GM19395 (cell line): Measurements from ENCODE around the gene CSTPP1.

ENCODE experiments used
- ATAC-seq: cut with Tn5 transposase; IDR thresholded peaks from one replicate; pipeline ENCODE4 v1.9.1; 2021; ENCODE audit warnings: mild to moderate bottlenecking, moderate library complexity; ENCODE audit not compliant: unreplicated experiment

Gene CSTPP1, protein sequence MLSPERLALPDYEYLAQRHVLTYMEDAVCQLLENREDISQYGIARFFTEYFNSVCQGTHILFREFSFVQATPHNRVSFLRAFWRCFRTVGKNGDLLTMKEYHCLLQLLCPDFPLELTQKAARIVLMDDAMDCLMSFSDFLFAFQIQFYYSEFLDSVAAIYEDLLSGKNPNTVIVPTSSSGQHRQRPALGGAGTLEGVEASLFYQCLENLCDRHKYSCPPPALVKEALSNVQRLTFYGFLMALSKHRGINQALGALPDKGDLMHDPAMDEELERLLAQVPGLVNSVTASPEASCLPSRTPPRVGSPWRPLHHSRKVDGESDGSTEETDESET

DNA sequence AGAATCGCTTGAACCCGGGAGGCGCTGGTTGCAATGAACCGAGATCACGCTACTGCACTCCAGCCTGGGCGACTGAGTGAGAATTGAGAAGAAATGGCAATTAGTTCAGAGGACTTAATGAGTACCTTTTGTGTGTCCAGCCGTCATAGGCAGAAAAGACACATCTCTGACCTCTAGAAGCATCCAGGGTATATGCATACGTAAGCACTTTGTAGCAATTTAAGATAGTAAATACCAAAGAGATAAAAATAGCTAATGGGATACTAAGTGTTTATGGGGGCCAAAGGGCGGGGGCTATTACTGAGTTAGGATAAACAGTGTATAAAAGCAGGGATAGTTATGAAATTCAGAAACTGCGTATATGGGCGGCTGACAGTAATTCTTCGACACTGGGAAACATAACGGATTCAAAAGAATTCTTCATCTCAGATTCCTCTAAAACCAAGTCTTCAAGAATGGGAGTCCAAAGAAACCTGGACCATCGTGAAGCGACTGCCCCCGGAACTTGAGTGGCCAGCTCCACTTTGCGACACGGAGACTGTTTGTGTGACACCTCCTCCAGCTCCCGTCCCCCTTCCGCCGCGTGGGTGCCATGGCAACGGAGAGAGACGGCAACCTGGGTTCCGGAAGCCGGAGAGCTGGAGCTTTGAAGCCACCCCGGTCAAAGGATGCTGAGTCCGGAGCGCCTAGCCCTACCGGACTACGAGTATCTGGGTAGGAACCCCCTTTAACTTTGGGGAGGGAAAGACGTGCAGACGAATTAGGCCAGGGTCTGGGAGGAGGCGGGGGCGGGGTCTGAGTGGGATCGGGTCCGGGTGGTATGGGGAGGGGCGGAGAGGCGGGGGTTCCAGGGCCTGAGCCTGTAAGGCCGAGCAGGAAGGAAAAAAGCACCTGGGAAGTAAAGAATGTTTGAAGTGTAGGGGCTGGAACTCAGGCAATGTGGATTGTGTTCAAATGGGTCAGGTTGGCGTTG lies at the start of gene CSTPP1:
TSS of gene CSTPP1 (plus strand) at position 624 of the 973 bp plus-strand sequence. CDS start at position 669, 45 bp downstream.
- peak; percentile 96 for ATAC-seq

DNA sequence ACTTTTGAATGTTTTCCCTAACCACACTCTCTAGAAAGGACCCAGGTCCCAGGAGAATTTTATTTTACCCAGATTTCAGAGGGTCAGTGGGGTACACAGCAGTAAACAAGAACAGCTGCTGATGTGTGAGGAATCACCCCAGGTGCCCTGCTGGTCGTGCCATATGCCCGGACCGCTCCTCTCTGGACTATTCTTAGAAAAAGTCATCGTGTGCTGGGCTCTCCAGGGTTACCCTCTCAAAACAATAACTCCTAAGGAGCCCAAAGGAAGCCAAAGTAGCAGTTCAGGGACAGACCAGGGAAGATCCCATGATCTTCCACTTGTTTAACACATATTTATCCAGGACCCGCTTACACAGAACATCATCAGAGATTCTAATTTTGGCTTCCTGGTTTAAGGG lies 47.9 kb upstream of the CSTPP1 start:
- ATAC-seq = no peak

DNA sequence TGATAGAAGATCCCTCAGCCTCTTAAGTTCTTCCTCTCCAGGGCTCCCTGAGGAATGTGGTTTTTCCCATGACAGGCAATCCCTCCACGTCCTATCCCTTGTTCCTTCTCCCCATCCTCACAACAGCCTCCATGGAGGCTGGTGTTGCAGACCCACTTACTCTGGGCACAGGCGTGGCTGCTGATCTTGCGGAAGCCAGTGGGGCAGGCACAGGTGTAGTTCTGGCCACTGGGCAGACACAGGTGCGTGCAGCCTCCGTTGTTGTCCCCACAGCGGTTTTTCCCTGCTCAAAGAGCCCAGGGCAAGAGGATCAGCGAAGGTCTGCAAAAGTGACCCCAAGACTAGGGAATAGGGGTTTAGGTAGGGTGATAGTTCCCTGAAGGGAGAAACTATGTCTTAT lies 47.3 kb upstream of the CSTPP1 start:
- no peak for ATAC-seq

GRCh38 chr11:46889689-46890475 lies 46.7 kb upstream of the CSTPP1 start:
- peak; percentile 71 for ATAC-seq

DNA sequence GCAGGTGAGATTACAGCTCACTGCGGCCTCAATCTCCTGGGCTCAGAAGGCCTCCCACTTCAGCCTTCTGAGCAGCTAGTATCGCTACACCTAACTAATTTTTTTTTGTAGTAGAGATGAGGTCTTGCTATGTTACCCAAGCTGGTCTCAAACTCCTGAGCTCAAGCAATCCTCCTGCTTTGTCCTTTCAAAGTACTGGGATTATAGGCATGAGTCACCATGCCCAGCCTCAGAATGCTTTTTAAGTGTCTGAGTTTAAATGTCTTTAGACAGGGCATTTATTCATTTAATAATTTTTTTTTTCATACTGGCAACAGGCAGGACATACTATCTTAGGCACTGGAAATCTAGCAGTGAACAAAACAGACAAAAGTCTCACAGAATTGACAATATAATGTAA lies 45.9 kb upstream of the CSTPP1 start:
- no peak for ATAC-seq

DNA sequence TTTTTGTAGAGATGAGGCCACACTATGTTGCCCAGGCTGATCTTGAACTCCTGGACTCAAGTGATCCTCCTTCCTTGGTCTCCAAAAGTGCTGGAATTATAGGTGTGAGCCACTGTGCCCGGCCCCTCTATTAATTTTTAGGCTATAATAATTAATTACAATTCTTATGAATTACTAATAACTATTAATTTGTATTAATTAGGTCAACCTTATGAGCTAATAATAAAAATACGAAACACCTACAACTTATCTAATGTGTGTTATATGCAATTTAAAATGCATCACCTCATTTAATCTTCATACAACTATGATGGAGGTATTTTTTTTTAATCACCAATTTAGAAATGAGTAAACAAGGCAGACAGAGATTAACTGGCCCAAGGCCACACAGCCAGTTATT lies 44.5 kb upstream of the CSTPP1 start:
- no peak for ATAC-seq

DNA sequence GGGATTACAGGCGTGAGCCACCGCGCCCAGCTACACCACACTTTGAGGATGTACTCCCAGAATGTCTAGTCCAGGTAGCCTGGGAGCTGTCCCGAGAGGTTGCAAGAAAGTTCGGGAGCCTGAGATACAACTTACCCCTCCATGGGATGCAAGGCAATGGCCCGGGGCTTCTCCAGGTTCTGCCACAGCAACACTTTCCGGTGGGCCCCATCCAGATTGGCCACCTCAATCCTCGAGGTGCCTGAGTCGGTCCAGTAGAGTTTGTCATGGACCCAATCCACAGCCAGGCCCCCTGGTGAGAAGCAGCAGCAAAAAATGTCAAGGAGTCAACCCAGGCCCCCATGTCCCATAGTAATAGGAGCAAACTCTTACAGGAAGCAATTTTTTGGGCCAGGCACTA lies 43.7 kb upstream of the CSTPP1 start:
- ATAC-seq = no peak

DNA sequence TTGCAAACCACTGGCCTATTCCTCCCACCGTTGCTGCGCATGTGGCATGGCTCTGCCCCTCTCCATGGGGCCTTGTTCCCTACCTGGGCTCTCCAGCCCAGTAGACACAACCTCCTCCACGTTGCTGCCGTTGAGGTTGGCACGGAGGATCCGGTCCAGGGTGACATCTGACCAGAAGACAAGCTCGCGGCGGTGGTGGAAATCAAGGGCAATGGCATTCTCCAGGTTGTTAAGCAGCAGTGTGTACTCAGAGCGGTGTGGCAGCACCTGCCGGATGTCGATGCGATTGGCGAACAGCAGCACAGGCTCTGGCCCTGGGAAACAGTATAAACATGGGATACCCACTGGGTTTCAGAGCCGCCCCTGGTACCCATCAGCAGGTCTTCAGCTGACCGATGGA lies 42.1 kb upstream of the CSTPP1 start:
- no peak for ATAC-seq

DNA sequence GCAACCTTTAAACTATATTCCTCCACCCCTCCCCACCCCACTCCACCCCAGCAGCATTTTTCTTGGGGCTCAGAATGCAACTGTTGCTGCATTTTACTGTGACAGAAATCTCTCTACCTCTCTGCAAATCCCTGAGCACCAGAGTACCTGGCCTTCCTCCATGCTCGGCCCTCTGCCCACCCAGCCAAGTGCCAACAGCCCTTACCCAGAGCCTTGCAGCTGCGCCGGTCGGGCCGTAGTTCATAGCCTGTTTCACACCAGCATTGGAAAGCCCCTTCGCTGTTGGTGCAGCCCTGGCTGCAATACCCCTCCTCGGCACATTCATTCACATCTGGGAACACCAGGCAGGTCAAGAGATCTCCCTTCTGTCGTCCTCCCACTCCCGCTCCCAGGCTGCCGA lies 41.6 kb upstream of the CSTPP1 start:
- ATAC-seq = no peak

DNA sequence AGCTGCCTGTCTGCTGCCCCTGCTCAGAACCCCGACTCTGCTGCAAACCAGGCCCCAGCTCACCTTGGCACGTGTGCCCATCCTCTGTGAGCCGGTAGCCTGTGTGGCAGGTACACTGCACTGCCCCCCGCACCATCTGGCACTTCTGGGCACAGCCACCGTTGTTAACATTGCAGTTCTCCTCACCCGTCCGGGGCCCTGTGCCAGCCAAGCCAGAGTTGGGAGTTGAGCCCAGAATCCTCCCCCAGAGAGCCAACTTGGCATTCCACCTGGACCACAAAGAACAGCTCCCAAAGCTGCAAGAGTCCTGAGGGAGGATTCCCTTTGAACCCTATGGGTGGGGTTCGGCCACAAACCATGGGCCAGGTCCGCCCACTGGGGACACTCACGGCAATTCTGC lies 40.7 kb upstream of the CSTPP1 start:
- ATAC-seq = no peak

DNA sequence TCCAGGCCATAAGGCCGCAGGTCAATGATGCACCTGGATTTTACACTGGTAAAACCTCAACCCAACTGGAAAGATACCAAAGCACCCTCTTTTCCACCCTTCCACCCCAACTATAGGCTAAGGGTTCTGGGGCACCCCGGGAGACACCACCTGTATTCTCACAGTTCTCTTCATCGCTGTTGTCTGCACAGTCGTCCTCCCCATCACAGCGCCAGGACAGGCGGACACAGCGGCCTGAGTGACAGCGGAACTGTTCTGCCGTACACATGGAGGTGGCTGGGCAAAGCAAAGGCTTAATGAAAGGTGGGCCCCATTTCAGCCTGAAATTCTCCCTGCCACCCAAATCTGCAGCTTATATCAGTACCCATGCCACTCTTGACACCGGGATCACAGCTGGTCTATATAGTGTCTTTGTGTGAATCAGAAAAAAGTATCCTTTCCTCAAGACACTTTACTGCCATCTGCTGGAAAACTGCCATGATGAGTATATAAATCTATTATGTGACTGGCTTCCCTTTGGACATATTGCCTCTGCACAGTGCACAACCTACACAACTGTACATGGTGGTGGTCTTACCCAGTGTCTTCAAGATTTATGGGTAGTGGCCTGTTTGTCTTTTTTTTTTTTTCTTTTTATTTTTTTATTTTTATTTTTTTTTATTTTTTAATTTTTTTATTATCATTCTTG lies 39.7 kb upstream of the CSTPP1 start:
- ATAC-seq = no peak

- ATAC-seq = no peak
Observed at GRCh38 chr11:46898396-46899095, 38.0 kb upstream of the CSTPP1 start.

DNA sequence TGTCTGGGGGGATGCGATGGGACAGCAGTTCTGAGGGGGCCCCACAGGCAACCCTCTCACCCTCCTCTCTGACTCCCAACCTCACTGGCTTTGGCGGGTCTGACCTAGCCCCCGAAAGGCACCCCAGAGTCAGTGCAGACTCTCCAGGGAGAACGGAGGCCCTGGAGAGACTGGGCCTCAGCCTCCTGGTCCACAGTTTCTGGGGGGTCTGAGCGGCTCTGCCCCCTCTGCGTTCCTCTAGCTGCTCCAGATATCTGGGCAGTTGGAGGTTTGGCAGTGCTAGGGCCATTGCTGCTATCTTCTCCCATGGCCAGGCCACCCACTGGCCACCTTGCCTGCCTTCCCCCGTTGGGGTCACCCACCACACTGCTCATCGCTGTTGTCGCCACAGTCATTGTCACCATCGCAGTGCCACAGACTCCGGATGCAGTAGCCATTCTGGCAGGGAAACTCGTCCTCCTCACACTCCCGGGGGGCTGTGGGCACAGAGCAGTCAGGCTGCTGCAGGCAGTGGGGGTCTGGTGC lies 37.0 kb upstream of the CSTPP1 start:
- ATAC-seq = no peak

- no peak for ATAC-seq
Observed at GRCh38 chr11:46900091-46900746, 36.3 kb upstream of the CSTPP1 start.

GRCh38 chr11:46901156-46901555 lies 35.4 kb upstream of the CSTPP1 start:
- no peak for ATAC-seq

GRCh38 chr11:46902694-46903093 lies 33.9 kb upstream of the CSTPP1 start:
- ATAC-seq = no peak

DNA sequence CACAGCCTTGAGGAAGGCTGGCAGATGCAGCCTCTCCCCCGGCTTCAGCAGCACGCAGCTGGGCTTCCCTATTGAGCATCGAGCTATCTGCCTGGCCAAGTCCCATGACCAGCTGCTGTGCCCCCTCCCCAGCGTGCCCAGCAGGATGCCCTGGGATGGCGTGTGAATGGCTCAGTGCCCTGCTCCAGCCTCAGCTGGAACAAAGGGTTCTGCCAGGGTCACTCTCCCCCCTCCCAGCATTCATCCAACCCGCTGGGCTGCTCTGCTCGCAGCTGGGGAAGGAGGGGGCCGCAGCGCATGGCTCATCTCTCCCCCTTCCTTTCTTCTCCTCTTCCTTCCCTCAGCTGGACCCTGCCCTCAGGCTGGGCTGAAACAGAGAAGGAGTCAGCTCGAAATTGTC lies 32.7 kb upstream of the CSTPP1 start:
- ATAC-seq = no peak

DNA sequence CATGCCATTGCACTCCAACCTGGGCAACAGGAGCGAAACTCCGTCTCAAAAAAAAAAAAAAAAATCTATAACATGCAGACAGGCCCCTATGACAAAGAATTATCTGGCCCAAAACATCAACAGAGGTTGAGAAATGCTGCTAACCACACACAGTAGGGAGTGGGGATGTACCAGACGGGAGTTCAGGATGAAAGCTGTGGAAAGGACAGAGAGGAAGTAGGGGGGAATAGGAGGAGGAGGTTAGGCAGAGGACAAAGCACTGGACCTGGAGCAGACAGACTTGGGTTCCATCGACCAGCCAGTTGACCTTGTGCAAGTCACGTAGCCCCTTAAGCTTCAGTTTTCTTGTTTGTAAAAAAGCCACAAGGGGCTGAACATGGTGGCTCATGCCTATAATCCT lies 30.8 kb upstream of the CSTPP1 start:
- no peak for ATAC-seq

DNA sequence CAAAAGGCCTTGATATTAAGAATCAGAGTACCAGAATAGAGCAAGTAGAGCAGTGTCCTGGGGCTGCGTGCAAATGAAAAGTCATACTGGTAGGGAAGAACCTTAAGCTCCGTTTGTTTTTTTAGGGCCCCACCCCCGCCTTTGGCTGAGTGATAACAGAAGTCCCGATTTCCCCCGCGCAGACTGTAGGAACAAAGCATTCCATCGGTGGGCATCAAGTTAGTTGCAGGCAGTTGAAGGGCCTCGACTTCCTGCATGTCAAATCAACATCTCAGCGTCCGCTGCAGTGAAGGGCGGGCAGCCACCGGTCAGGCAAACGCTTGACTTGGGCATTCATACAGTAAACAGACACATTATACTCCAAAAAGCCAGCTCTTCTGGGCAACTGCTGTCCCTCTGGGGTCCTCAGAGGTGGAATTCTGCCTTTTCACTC lies 29.9 kb upstream of the CSTPP1 start:
- ATAC-seq = no peak
